Esophagus squamous epithelium (tissue), 5 donors: Measurements from ENCODE around the gene SPANXA2. TPM values are rescaled to one million over a fixed set of nuclear protein-coding genes. Genes with fewer than 3 reads are reported as not detected.
"Not testable (repeated sequence)": the region's sequence is repeated elsewhere in the genome, so short reads cannot be mapped to it uniquely, and the experiment has no call there.

ENCODE experiments used
- DNase-seq: peaks from one replicate; lab custom pipeline; 2025; lab: John Stamatoyannopoulos, UW
- H3K27ac ChIP-seq, 4 donors: fragments of 200-600 bp; sonication (generic); one replicate each; pipeline ENCODE4 v1.5.1; 2016 to 2019; ENCODE audit warnings: mild to moderate bottlenecking in 1 of 4
- H3K27me3 ChIP-seq, 4 donors: fragments of 200-600 bp; sonication (generic); 1 replicate in 3 of 4; 2 replicates in 1 of 4; pipeline versions ENCODE4 v1.5.1 to v1.6.0; 2017 to 2021; ENCODE audit warnings: antibody characterized with exemption in 1 of 4
- H3K36me3 ChIP-seq, 3 donors: fragments of 200-600 bp; sonication (generic); one replicate each; pipeline ENCODE4 v1.5.1; 2016 to 2019
- H3K4me1 ChIP-seq, 3 donors: fragments of 200-600 bp; sonication (generic); one replicate each; pipeline ENCODE4 v1.5.1; 2017 to 2019
- H3K4me3 ChIP-seq, 4 donors: fragments of 200-600 bp; sonication (generic); 1 replicate in 3 of 4; 2 replicates in 1 of 4; pipeline ENCODE4 v1.5.1; 2016 to 2019; ENCODE audit warnings: mild to moderate bottlenecking in 2 of 4, moderate library complexity in 1 of 4
- H3K9me3 ChIP-seq, 3 donors: fragments of 200-600 bp; sonication (generic); one replicate each; pipeline ENCODE4 v1.5.1; 2016 to 2019
- POLR2A ChIP-seq, 4 donors: fragments of 450-650 bp; IDR thresholded peaks; one replicate each; pipeline ENCODE4 v1.6.1; 2017; ENCODE audit warnings: antibody characterized with exemption in 4 of 4, mild to moderate bottlenecking in 4 of 4, moderate library complexity in 3 of 4
- WGBS, 2 donors: methylation state at CpG; one replicate each; pipeline ENCODE4 v1.1.5; 2018; 5-methylcytosine and 5-hydroxymethylcytosine counted together
- intact Hi-C: fragments of 100-400 bp; cut with DNase I; formaldehyde crosslinking; loops from one replicate; pipeline ENCODE4 v1.15.0; 2022
- total RNA-seq, 4 donors: library from RNA; depleted of rRNA; stranded (reverse); fragments of >200 nt; gene quantifications; one replicate each; pipeline ENCODE4 v1.1.0, GENCODE V29; 2016
- TF ChIP-seq, protein P1 (sequence below), 6 experiments: fragments of 450-650 bp in 4 of 6; fragments of 200-600 bp in 2 of 6; sonication (generic) in 2 of 6; IDR thresholded peaks; one replicate each; pipeline ENCODE4 v1.5.1; 2016 to 2019; ENCODE audit warnings: antibody characterized with exemption in 6 of 6, mild to moderate bottlenecking in 4 of 6, moderate library complexity in 4 of 6
- donor health status: DM: yes; HTN: yes; CAD: no.

Gene SPANXA2
- total RNA-seq: not detected

GRCh38 chrX:141589408-141589807 is at the start of gene SPANXA2:
TSS of gene SPANXA2 (plus strand) at chrX:141589708. CDS start at chrX:141589768, 60 bp downstream.
- H3K4me1 ChIP-seq, H3K36me3 ChIP-seq, DNase-seq, intact Hi-C loops, H3K9me3 ChIP-seq, H3K27ac ChIP-seq, H3K27me3 ChIP-seq, H3K4me3 ChIP-seq: not testable (repeated sequence)
- WGBS, 2 donors: no CpG with 5 or more reads among the region's 10 CpGs

- H3K27ac ChIP-seq, H3K36me3 ChIP-seq, H3K27me3 ChIP-seq, H3K9me3 ChIP-seq, intact Hi-C loops, H3K4me1 ChIP-seq, H3K4me3 ChIP-seq, DNase-seq: not testable (repeated sequence)
- 32% methylated on average over 3 of the region's 16 CpGs; no CpG with 5 or more reads in 1 of the 2 donors for WGBS, 2 donors
These were observed 47.0 kb upstream of the SPANXA2 start for GRCh38 chrX:141542551-141542950.

- H3K36me3 ChIP-seq, DNase-seq, H3K4me1 ChIP-seq, intact Hi-C loops, H3K9me3 ChIP-seq, H3K4me3 ChIP-seq, H3K27ac ChIP-seq, H3K27me3 ChIP-seq: not testable (repeated sequence)
- WGBS, 2 donors: no CpG with 5 or more reads among the region's 10 CpGs
These were observed 4.9 kb upstream of the SPANXA2 start, which contains the start of gene SPANXA1 for GRCh38 chrX:141584638-141585037. TSS of gene SPANXA1 (minus strand) at chrX:141584738. CDS start at chrX:141584678, 60 bp downstream.

GRCh38 chrX:141609111-141609510 is 19.6 kb downstream of the SPANXA2 start:
- Histone ChIP-seq H3K36me3 (no peaks in the 10 kb centered on the region), H3K27ac (no peak overlapping the region), H3K27me3 (no peaks in the 10 kb centered on the region), H3K4me3 (no peak overlapping the region), H3K4me1 (no peaks in the 10 kb centered on the region), H3K9me3 (no peaks in the 10 kb centered on the region)
- intact Hi-C loops: no loop called here
- DNase-seq: no peak
- 88 to 100% methylated on average over 1 of the region's 1 CpG for WGBS, 2 donors
- TF ChIP-seq, protein P1, sequence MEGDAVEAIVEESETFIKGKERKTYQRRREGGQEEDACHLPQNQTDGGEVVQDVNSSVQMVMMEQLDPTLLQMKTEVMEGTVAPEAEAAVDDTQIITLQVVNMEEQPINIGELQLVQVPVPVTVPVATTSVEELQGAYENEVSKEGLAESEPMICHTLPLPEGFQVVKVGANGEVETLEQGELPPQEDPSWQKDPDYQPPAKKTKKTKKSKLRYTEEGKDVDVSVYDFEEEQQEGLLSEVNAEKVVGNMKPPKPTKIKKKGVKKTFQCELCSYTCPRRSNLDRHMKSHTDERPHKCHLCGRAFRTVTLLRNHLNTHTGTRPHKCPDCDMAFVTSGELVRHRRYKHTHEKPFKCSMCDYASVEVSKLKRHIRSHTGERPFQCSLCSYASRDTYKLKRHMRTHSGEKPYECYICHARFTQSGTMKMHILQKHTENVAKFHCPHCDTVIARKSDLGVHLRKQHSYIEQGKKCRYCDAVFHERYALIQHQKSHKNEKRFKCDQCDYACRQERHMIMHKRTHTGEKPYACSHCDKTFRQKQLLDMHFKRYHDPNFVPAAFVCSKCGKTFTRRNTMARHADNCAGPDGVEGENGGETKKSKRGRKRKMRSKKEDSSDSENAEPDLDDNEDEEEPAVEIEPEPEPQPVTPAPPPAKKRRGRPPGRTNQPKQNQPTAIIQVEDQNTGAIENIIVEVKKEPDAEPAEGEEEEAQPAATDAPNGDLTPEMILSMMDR (IDR thresholded peaks at IDR 0.05): no peak
- TF ChIP-seq POLR2A (IDR thresholded peaks at IDR 0.05): no peak

GRCh38 chrX:141619336-141619735 is 29.8 kb downstream of the SPANXA2 start:
- Histone ChIP-seq H3K27ac (no peak overlapping the region), H3K36me3 (no peaks in the 10 kb centered on the region), H3K9me3 (no peaks in the 10 kb centered on the region), H3K4me3 (no peak overlapping the region), H3K27me3 (no peaks in the 10 kb centered on the region), H3K4me1 (no peaks in the 10 kb centered on the region)
- 76% methylated on average over 2 of the region's 2 CpGs; no CpG with 5 or more reads in 1 of the 2 donors for WGBS, 2 donors
- intact Hi-C loops: no loop called here
- TF ChIP-seq, protein P1 (IDR thresholded peaks at IDR 0.05): no peak
- TF ChIP-seq POLR2A (IDR thresholded peaks at IDR 0.05): no peak
- no peak for DNase-seq

DNA sequence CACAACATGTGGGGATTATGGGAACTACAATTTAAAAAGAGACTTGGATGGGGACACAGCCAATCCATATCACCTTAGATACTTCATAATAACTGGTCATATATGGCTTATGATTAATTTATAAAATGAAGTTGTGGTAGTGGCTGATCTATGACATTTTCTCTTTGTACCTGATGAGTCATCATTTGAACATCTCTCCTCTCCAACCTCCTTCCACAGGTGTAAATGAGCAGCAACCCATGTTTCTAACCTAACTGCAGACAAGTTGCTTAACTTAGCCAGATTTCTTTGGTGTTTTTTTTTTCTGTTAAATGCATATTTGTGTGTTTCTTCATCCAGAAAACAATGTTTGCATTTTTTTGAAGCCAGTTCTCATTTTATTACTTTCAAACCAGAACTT is 42.6 kb downstream of the SPANXA2 start:
- DNase-seq: no peak
- H3K4me3 ChIP-seq: no peak overlapping the region
- H3K9me3 ChIP-seq: no peaks in the 10 kb centered on the region
- TF ChIP-seq, protein P1 (IDR thresholded peaks at IDR 0.05): no peak
- TF ChIP-seq POLR2A (IDR thresholded peaks at IDR 0.05): no peak
- no peaks in the 10 kb centered on the region for H3K36me3 ChIP-seq
- intact Hi-C loops: no loop called here
- no peak overlapping the region for H3K27ac ChIP-seq
- no peaks in the 10 kb centered on the region for H3K4me1 ChIP-seq
- no peaks in the 10 kb centered on the region for H3K27me3 ChIP-seq

DNA sequence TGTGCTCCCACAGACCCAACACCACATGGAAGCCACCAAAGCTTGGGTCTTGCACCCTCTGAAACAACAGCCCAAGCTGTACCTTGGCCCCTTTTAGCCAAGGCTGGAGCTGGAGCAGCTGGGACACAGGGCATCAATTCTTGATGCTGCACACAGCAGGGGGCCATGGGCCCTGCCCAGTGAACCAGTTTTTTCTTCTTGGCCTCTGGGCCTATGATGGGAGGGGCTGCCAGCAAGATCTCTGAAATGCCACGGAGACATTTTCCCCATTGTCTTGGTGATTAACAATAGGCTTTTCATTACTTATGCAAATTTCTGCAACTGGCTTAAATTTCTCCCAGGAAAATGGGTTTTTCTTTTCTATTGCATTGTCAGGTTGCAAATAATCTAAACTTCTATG is 49.0 kb downstream of the SPANXA2 start:
- H3K4me3 ChIP-seq: no peak overlapping the region
- H3K27me3 ChIP-seq: no peaks in the 10 kb centered on the region
- H3K27ac ChIP-seq: no peak overlapping the region
- WGBS, 2 donors: 0 to 25% methylated on average over 1 of the region's 1 CpG
- H3K4me1 ChIP-seq: no peaks in the 10 kb centered on the region
- no peak for DNase-seq
- intact Hi-C loops: no loop called here
- TF ChIP-seq, protein P1 (IDR thresholded peaks at IDR 0.05): no peak
- TF ChIP-seq POLR2A (IDR thresholded peaks at IDR 0.05): no peak
- H3K36me3 ChIP-seq: no peaks in the 10 kb centered on the region
- H3K9me3 ChIP-seq: no peaks in the 10 kb centered on the region
